WERI-Rb-1 (cell line): ENCODE measurements around the gene EHBP1.

Experiments used
- DNase-seq: peaks from one replicate; pipeline ENCODE4 v3.0.0-alpha.2; 2020
- H3K27ac ChIP-seq: fragments of 250-450 bp; sonication (Bioruptor Pico); 2 replicates; pipeline ENCODE4 v1.5.1; 2020; ENCODE audit warnings: mild to moderate bottlenecking, moderate library complexity
- H3K27me3 ChIP-seq: fragments of 250-450 bp; sonication (Bioruptor Pico); 2 replicates; pipeline ENCODE4 v1.5.1; 2021; ENCODE audit warnings: mild to moderate bottlenecking, low read depth, moderate library complexity; ENCODE audit not compliant: insufficient read depth, severe bottlenecking
- H3K36me3 ChIP-seq: fragments of 250-450 bp; sonication (Bioruptor Pico); 2 replicates; pipeline ENCODE4 v1.5.1; 2020; ENCODE audit warnings: mild to moderate bottlenecking, moderate library complexity
- H3K4me3 ChIP-seq: 2 replicates; pipeline ENCODE4 v1.5.1; 2011; ENCODE audit warnings: low read depth, mild to moderate bottlenecking, control low read depth, low read length
- H3K9me3 ChIP-seq: fragments of 250-450 bp; sonication (Bioruptor Pico); 2 replicates; pipeline ENCODE4 v1.5.1; 2021; ENCODE audit warnings: mild to moderate bottlenecking, moderate library complexity; ENCODE audit not compliant: severe bottlenecking
- CTCF ChIP-seq: IDR thresholded peaks from 2 replicates; pipeline ENCODE4 v1.5.1; 2011; ENCODE audit warnings: low read depth, mild to moderate bottlenecking, control low read depth, inconsistent platforms, low read length

The EHBP1 gene

GRCh38 chr2:62817995-62818713, 112.6 kb downstream of the EHBP1 start:
- no peak for TF ChIP-seq CTCF

GRCh38 chr2:62822549-62822948, 117.0 kb downstream of the EHBP1 start:
- no peak overlapping the region for H3K27ac ChIP-seq
- peaks cover 16% of the 10 kb centered on the region for H3K36me3 ChIP-seq
- H3K9me3 ChIP-seq: no peaks in the 10 kb centered on the region
- TF ChIP-seq CTCF: no peak
- no peaks in the 10 kb centered on the region for H3K27me3 ChIP-seq
- no peak overlapping the region for H3K4me3 ChIP-seq
- no peak for DNase-seq

More at GRCh38 chr2:62817995-62818713, 112.6 kb downstream of the EHBP1 start:
- H3K36me3 ChIP-seq: no peaks in the 10 kb centered on the region
- no peaks in the 10 kb centered on the region for H3K27me3 ChIP-seq
- DNase-seq: no peak
- H3K27ac ChIP-seq: no peak overlapping the region
- no peaks in the 10 kb centered on the region for H3K9me3 ChIP-seq
- H3K4me3 ChIP-seq: no peak overlapping the region

GRCh38 chr2:62824388-62824787, 118.9 kb downstream of the EHBP1 start:
- DNase-seq: no peak
- H3K27ac ChIP-seq: no peak overlapping the region
- H3K4me3 ChIP-seq: no peak overlapping the region

GRCh38 chr2:62826141-62826540, 120.6 kb downstream of the EHBP1 start:
- Histone ChIP-seq H3K4me3 (no peak overlapping the region), H3K9me3 (peaks cover 3% of the 10 kb centered on the region), H3K27ac (no peak overlapping the region), H3K36me3 (peaks cover 24% of the 10 kb centered on the region), H3K27me3 (no peaks in the 10 kb centered on the region)
- no peak for DNase-seq
- no peak for TF ChIP-seq CTCF

More at GRCh38 chr2:62824388-62824787, 118.9 kb downstream of the EHBP1 start:
- Histone ChIP-seq H3K36me3 (peaks cover 21% of the 10 kb centered on the region), H3K27me3 (no peaks in the 10 kb centered on the region), H3K9me3 (no peaks in the 10 kb centered on the region)
- no peak for TF ChIP-seq CTCF

GRCh38 chr2:62826953-62827675, 121.6 kb downstream of the EHBP1 start:
- no peak overlapping the region for H3K4me3 ChIP-seq
- peaks cover 24% of the 10 kb centered on the region for H3K36me3 ChIP-seq
- H3K27ac ChIP-seq: no peak overlapping the region
- H3K9me3 ChIP-seq: peaks cover 3% of the 10 kb centered on the region
- no peak for DNase-seq
- no peaks in the 10 kb centered on the region for H3K27me3 ChIP-seq
- TF ChIP-seq CTCF: no peak
